Measurements from ENCODE around the gene HBP1.

The HBP1 gene

DNA sequence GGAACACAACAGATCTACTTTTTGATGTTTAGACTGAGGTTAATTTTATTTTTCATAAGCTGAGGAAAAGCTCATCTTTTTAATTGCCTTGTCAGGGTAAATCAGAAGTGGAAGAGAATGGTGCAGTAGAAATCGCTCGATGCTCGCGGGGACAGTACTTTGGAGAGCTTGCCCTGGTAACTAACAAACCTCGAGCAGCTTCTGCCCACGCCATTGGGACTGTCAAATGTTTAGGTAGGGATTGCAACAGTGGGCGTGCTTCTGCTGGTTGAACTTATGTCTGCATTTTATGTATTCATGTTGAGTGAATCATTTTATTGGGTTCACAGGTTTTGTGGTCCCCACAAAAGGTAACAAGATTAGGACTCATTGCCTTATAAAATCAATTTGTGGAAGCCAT lies 11.7 kb upstream of the HBP1 start:
- DNase-seq = no peak

DNA sequence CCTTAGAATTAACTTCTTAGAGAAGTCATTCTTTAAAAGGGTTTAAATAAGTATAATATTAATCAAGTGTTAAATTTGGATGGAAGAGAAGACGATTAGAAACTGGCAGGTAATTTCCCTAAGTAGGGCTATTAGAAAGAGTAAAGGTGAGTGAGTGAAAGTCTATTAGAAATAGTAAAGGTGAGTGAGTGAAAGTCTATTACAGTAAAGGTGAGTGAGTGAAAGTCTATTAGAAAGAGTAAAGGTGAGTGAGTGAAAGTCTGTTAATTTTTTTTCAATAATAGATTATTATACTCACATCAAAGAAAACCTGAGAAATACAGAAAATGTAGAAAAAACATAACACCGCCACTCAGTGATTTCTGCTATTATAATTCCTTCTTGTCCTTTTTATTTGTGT lies 10.8 kb upstream of the HBP1 start:
- no peak for DNase-seq

DNA sequence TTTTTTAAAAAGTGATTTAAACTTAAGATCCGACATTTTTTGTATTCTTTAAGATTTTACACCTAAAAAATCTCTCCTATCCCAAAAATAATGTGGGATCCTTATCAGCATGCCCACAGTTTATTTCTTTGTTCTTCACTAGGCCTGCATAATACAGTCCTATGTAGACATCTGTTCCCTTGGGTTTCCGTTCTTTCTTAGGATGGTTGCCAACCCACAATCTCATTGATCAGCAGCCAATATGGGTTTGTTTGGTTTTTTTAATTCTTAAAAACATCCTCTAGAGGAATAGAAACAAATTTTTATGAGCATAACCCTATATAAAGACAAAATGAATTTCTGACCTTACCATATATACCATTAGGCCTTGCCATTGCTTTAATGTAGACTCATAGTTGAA lies 8.4 kb upstream of the HBP1 start:
- DNase-seq = no peak

DNA sequence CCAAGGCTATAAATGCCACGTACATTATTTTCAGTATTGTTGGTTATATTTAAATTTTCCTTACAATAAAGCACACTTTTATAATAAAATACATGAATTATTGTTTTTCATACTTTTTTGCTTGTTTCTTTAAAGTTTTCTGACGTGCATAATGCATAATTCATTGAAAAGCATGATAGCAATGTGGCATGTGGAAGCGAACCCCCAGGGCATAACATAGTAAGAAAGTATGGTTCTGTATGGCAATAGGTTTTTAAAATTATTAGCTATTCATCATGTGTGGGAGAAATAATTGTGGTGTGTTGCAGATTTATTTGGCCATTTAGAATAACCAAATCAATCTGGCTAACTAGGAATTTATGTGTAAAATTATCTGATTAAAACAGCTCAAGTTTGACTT lies 7.4 kb upstream of the HBP1 start:
- no peak for DNase-seq

DNA sequence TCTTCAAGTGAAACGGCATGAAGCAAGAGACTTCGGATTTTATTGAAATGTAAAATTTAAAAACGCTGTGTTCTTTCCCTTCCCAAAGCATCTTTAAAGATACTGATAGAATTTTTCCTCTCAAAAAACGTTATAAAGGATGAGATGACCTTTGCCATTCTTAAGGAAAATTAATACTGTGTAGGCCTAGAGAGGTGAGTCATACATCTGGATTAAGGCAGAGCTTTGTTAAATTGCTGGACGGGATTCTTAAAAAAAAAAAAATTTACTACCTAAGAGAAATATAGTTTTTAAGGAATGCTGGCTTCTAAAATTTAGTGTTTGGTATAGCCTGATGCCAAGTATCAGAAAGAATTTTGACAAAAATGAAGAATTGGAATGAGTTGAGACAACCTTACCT lies 6.3 kb upstream of the HBP1 start:
- no peak for DNase-seq

DNA sequence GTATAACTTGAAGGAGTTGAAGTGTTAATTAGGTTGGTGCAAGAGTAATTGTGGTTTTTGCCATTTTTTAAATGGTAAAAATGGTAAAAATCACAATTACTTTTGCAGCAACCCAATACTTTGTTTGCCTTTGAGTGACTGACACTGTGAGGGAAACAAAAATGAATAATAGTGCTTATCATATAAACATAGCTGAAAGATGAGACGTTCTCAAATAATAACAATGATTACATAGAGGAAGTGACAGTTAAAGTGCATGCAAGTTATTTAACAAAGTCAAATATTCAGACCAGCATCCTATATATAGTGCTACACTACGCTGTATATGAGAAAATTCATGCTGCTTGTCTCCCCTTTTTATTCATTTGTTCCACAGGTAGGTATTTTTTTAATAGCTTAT lies 4.7 kb upstream of the HBP1 start:
- no peak for DNase-seq

DNA sequence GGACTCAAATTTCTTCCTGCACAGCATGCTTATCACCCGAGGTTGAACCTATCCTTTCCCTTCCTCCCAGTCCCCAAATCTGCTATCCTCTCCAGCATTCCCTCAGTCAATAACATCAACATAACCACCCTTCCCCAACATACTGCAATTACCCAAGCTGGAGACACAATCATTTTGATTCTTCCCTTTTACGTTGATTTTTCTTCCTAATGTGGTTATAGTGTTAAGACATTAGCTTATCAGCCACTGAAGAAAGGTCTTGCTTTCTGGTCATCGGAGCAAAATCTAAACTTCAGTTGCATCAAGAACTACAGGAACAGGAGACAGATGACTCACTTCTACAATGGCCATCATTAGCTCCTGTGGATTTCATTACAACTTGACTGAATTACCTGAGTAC lies 3.5 kb upstream of the HBP1 start:
- no peak for DNase-seq

DNA sequence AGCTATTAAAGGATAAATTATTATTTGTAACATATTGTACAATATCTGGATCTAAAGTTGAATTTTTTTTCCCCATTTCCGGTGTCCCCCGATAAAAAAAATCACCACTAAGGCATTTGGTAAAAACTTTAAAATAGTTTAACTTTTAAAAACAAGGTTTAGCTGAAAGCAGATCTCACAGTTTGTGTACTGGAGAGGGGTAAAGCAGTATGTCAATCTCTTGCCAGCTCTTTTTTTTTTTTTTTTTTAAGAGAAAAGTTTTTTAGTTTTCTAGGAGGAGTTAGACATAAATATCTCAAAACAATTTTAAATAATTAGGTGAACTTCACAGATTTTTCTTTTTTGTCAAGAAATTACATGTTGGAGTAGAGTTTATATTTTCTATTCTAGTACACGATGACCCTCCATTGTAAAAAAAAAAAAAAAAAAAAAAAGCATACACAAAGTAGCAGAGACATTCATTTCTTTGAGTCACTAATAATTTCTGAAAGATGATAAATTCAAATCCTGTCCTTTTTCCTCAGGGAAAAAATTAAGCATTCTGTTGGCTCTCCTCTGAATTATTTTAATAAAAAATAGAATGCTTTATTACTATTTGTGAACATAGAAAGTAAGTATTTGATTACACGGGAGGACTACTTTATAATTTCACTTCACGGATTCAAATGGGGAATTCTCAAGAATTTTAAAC lies 1.9 kb upstream of the HBP1 start:
- DNase-seq = no peak

DNA sequence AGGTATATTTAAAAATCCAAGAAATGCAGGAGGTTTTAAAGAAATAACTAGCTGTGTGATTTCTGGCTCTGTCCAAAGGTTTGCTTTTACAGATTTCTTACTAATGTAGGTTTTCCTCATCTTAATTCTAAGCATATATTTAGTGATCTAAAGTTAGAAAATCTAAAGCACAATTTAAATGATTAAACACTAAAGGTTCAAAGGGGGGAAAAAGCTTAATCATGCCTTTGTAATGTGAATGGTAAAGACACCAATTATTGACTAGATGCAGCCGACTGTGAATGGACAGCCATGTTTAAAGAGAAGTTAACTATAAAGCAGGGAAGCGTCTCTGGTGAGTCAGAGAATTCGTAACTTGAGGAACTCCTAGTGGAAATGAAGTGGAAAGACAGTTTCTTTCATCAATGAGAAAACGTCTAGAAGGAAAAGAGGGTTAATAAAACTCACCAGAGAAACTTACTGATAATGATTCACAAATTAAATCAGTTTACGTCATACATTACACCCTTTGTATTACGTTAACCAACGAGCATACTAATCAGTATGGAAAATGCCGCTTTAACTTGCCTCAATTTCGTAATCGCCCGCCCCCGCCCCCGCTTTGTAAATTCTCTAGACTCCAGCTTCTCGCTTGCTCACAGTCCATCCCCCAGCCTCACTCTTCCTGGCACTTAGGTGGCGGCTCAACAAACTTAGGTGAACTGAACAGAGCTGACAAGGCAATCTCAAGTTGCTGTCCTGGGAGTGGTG lies 1.1 kb upstream of the HBP1 start:
- peak; percentile 38 to 53 for DNase-seq

DNA sequence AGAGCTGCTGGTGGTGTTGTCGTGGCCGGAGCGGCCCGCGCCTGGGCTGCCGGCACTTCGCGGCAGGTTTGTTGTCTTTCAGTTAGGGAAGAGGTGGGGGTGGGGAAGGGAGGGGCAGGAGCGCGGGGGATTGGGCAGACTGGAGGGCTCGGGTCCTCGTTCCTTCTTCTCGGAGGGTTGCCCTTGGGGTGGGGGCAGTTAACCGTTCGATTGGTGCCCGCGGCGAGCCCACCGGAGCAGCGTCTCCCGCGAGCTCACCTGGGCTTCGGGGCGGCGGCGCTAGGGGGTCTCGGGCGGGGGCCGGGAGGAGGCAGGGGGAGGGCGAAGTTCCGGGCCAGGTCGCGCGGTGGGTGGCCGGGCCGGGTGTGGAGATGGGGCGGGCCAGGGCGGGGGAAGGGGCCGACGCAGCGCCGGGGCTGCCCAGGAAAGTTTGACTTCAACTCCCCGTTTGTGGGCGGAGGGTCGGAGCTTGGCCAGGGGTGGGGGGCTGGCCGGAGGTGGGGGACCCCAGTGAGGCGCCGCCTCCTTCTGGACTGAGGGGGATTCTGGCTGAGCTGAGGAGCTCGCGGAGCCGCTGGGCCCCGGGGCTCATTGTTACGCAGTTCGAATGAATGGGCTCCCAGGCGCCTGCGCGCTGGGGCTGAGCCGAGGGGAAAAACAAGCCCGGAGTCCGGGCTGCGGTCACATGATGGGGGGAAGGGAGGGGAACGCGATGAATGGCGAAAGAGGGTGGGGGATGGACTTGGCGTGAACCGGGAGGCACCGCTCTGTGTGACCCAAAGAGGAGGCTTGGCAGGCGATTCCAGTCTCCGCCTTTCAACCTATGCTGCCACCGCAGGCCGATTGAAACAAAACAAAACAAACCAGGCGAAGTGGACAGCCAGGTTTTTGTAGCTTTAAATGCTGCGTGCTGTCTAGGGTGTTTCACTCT lies 582 bp downstream of the HBP1 start:
- DNase-seq = peak; percentile 96 to 99

DNA sequence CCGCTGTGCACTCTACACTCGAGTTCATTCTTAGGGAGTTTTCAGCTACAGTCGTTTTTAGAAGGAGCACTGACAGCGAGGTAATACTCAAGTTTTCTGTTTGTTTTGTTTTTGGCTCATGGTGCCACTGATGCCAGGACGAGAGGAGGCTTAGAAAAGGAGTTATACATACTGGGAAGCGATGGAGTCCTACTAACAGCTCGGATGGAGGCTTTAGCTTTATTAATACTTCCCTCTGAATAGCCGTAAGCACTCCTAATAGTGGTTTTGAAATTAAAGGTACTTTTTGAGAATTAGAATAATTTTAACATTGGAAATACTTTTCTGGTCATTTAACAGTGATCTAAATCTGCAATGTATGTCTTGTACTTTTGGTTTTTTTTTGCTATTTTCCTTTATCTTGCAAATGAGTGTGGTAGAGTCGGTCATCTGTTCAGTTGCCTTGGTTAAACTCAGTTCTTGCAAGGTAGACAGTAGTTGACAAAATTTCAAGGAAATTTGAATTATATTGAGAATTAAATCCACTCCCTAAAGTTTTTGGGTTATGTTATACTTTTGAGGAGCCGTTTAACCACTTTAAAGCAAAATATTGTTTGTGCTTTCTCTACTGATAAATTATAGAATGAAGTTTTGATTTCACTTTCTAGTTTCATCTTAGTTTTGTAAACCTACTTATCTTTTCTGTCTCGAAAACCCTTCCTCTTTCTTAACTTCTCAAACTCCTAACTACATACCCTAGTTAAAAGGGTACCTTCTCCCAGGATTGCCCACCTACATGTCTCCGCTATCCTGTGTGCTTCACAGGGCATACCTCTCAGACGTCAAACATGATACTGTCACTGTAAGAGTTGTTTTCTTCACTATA lies 1.5 kb downstream of the HBP1 start:
- DNase-seq = no peak

DNA sequence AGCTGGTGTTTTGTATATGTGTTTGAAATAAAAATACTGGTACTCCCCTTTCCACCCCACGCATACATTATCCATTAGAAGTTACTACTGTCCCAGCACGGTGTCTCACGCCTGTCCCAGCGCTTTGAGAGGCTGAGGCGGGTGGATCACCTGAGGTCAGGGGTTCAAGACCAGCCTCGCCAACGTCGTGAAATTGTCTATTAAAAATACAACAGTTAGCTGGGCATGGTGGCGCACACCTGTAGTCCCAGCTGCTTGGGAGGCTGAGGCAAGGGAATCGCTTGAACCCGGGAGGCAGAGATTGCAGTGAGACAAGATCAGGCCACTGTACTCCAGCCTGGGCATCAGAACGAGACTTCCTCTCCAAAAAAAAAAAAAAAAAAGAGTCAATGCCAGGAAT lies 2.7 kb downstream of the HBP1 start:
- DNase-seq = no peak

DNA sequence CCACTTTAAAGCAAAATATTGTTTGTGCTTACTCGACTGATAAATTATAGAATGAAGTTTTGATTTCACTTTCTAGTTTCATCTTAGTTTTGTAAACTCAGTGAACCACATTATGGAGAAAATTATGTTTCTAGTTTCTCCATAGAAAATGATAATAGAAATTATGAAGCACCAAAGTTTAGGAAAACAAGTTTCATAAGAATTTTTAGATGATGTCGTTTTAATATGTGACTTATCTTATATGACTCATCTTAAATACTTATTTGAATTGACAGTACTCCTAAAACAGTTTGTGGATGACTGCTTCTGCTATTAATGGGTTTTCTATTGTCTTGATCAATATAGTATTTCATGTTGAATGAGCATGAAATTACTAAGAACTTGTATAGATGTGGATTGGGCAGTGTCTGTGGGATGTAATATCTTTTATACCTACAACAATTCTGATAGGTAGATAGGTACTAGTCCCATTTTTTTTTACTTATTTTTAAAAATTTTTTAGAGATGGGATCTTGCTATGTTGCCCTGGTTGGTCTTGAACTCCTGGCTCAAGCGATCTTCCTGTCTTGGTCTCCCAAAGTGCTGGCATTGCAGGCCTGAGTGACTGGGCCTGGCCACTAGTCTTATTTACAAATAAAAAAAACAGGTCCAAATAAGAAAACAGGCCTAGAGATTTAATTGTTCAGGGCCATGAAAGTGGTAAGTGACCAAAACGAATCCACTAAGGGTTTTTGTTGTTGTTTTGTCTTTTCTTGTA lies 3.7 kb downstream of the HBP1 start:
- no peak for DNase-seq

DNA sequence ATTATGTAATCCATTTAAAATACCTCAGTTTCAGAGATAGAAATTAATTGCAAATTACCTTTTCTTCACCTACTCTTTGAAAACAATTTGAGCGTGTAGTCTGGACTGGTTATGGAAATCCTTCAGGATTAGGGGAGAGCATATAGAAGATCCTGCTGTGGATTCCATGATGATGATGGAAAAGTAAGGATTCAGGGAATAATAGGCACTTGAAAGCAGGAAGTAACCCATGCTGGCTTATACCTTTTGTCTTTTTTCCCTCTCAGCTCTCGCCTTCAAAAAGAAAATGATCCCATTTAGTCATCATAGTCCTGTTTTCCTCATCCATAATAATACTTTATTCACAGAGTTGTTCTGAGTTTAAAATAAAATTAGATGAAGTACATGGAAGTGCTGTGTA lies 4.4 kb downstream of the HBP1 start:
- DNase-seq = no peak

DNA sequence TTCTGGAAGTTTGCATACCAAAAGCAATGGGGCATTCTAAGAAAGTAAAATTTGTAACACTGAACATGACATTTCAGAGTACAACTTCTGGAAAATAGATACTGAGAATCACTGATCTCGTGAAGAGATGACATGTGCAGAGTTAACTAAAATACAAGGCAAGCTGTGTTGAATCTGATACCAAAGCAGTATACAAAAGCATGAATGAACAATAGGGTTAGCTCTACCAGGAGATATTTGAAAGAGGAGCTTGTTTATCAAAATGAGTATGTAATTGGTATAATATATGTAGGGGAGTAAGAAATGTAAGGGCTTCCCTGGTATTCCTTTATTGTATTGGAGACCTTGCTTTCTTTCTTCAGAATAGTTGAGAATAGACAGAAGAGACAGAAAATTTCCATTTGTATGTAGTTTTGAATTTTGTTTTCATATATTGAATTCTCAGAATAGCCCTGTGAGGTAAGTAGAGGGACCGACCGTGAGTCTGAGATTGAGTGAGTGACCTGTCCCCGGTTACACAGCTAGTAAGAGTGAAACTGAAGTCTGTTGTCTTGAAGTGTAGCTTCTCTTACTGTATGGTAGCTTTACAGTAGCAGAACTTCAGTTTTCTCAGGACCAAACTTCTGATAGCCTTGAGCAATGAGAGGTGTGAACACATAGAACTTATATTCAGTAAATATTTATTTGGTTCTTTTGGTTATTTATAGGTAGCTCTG lies 5.0 kb downstream of the HBP1 start:
- no peak for DNase-seq

DNA sequence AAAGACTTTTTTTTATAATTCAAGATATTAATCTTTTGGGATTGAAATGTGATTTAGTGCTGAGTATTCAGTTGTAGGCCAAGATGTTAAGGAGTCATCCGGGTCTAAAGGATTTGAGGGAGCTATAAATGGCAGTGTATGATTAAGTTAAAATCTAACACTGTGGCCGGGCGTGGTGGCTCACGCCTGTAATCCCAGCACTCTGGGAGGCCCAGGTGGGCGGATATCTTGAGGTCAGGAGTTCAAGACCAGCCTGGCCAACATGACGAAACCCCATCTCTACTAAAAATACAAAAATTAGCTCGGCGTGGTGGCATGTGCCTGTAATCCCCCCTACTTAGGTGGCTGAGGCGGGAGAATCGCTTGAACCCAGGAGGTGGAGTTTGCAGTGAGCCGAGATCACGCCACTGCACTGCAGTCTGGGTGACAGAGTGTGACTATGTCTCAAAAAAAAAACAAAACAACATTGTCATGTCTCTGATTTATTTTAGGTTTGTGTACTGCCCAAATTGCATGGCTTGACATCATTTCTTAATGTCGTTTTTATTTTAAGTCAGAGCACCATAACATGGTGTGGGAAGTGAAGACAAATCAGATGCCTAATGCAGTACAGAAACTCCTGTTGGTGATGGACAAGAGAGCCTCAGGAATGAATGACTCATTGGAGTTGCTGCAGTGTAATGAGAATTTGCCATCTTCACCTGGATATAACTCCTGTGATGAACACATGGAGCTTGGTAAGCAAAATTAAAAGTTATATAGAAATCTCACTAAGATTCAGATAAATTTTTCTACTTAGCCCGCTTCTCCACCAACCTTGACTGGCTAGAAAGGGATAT lies 10.7 kb downstream of the HBP1 start:
- DNase-seq = no peak

DNA sequence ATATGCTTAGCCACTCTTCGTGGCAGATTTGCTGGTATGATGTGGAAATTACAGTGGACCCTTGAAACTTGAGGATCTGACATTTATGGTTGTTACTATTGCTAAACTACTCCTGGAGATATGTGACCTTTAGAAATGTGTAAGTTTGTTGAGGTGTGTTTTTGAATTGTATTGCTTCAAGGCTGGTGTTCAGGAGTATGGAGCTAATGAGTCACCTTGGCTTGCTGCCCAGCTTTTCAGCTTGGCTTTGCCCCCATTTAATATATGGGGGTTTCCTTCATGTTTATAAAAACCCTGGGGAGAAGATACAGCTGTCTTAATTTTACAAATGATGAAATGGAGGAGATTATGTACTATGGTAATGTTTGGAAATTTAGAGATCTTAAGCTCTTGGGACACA lies 11.6 kb downstream of the HBP1 start:
- DNase-seq = no peak

DNA sequence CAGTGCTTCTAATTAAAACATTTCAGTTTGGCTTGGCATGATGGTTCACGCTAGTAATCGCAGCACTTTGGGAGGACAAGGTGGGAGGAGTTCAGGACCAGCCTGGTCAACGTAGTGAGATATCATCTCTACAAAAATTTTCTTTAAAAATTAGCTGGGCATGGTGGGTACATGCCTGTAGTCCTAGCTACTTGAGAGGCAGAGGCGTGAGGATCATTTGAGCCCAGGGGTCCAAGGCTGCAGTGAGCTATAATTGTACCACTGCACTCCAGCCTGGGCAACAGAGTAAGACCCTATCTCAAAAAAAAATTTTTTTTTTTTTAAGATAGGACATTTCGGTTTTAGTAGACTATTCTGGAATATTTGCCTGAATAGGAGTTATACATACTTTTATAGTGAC lies 12.4 kb downstream of the HBP1 start:
- DNase-seq = no peak

DNA sequence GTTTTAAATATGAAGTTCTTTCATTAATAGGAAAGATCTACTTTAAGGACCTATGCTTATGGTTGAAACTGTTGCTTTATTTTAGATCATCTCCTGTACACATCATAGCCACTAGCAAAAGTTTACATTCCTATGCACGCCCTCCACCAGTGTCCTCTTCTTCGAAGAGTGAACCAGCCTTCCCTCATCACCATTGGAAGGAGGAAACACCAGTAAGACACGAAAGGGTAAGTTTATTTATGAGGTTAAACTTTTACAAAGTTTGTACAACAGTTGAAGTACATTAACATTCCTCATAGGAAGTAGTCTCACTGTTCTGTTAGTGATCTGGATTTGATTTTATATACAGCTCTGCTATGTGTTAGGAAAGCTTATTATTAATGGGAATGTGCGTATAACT lies 16.9 kb downstream of the HBP1 start:
- no peak for DNase-seq

DNA sequence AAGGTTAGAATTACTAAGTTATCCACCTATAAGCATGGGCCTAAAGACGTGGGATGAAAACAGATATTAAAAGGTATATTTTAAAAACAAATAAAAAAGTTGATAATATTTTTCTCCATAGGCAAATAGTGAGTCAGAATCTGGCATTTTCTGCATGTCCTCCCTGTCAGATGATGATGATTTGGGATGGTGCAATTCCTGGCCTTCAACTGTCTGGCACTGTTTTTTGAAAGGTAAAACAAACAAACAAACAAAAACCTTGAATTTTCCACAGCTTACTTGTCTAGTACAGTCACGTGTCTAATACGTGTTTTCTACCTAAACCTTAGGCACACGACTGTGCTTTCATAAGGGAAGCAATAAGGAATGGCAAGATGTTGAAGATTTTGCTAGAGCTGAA lies 17.4 kb downstream of the HBP1 start:
- no peak for DNase-seq

Measured in NCI-H526 (cell line).